MM.1S (cell line): ENCODE data around the gene RGS16.

Experiments used
- DNase-seq: peaks from one replicate; pipeline ENCODE4 v3.0.0-alpha.2; 2015
- H2AFZ ChIP-seq: fragments of 300-600 bp; sonication (generic); 2 replicates; pipeline ENCODE4 v1.6.0; 2016; ENCODE audit warnings: antibody characterized with exemption, low read length
- H3F3A ChIP-seq: fragments of 300-600 bp; sonication (generic); 2 replicates; pipeline ENCODE4 v1.6.1; 2016; ENCODE audit warnings: mild to moderate bottlenecking, antibody characterized with exemption, low read length, moderate library complexity, mixed read lengths; ENCODE audit not compliant: insufficient read depth
- H3K27ac ChIP-seq: fragments of 300-600 bp; sonication (generic); 2 replicates; pipeline ENCODE4 v1.5.1; 2016; ENCODE audit warnings: mild to moderate bottlenecking, low read length
- H3K27me3 ChIP-seq: fragments of 300-600 bp; sonication (generic); replicated peaks from 2 replicates; pipeline ENCODE4 v1.6.0; 2016; ENCODE audit warnings: low read length; ENCODE audit not compliant: insufficient read depth
- H3K36me3 ChIP-seq: fragments of 300-600 bp; sonication (generic); replicated peaks from 2 replicates; pipeline ENCODE4 v1.6.1; 2016; ENCODE audit warnings: mild to moderate bottlenecking, low read length, mixed read lengths; ENCODE audit not compliant: insufficient read depth
- H3K4me1 ChIP-seq: fragments of 300-600 bp; sonication (generic); 2 replicates; pipeline ENCODE4 v1.6.1; 2016; ENCODE audit warnings: low read length, mixed read lengths
- H3K4me2 ChIP-seq: fragments of 300-600 bp; sonication (generic); 2 replicates; pipeline ENCODE4 v1.6.0; 2016; ENCODE audit warnings: low read depth, low read length
- H3K4me3 ChIP-seq: fragments of 300-600 bp; sonication (generic); 2 replicates; pipeline ENCODE4 v1.5.1; 2016; ENCODE audit warnings: low read length, mixed read lengths
- H3K79me2 ChIP-seq: fragments of 300-600 bp; sonication (generic); 2 replicates; pipeline ENCODE4 v1.6.1; 2016; ENCODE audit warnings: mixed run types, low read length, mixed read lengths
- H3K9ac ChIP-seq: fragments of 300-600 bp; sonication (generic); 2 replicates; pipeline ENCODE4 v1.6.1; 2016; ENCODE audit warnings: low read length, mixed read lengths
- H3K9me2 ChIP-seq: fragments of 300-600 bp; sonication (generic); replicated peaks from 2 replicates; pipeline ENCODE4 v1.6.1; 2016; ENCODE audit warnings: mild to moderate bottlenecking, low read length, mixed read lengths; ENCODE audit not compliant: insufficient read depth
- H3K9me3 ChIP-seq: fragments of 300-600 bp; sonication (generic); replicated peaks from 2 replicates; pipeline ENCODE4 v1.6.1; 2016; ENCODE audit warnings: mild to moderate bottlenecking, low read length, mixed read lengths; ENCODE audit not compliant: insufficient read depth
- H4K20me1 ChIP-seq: fragments of 300-600 bp; sonication (generic); 2 replicates; pipeline ENCODE4 v1.6.1; 2016; ENCODE audit warnings: mild to moderate bottlenecking, low read length, moderate library complexity, mixed read lengths; ENCODE audit not compliant: insufficient read depth
- CTCF ChIP-seq: fragments of 300-600 bp; sonication (generic); IDR thresholded peaks from 2 replicates; pipeline ENCODE4 v1.5.1; 2016; ENCODE audit warnings: antibody characterized with exemption, low read length, mixed read lengths
- EZH2 ChIP-seq: fragments of 300-600 bp; sonication (generic); optimal IDR thresholded peaks from 2 replicates; pipeline ENCODE3; 2017; ENCODE audit warnings: low read depth, mild to moderate bottlenecking, antibody characterized with exemption, low read length, mixed read lengths
- EZH2phosphoT487 ChIP-seq: fragments of 300-600 bp; sonication (generic); IDR thresholded peaks from 2 replicates; pipeline ENCODE4 v1.6.1; 2018; ENCODE audit warnings: antibody characterized with exemption, low read length

Gene RGS16

GRCh38 chr1:182611326-182611725 lies 7.1 kb upstream of the RGS16 start:
- H3K9me3 ChIP-seq: no peaks in the 10 kb centered on the region
- H3K27me3 ChIP-seq: peaks cover 11% of the 10 kb centered on the region
- H3K27ac ChIP-seq: no peak overlapping the region
- no peak for TF ChIP-seq EZH2phosphoT487
- no peak for TF ChIP-seq CTCF
- no peak for TF ChIP-seq EZH2
- H4K20me1 ChIP-seq: no peaks in the 10 kb centered on the region
- no peak overlapping the region for H3K4me2 ChIP-seq
- no peak overlapping the region for H3K9ac ChIP-seq
- H3K79me2 ChIP-seq: no peaks in the 10 kb centered on the region
- H3K9me2 ChIP-seq: no peaks in the 10 kb centered on the region
- H3K4me1 ChIP-seq: peaks cover 15% of the 10 kb centered on the region
- no peak for DNase-seq
- H3K36me3 ChIP-seq: no peaks in the 10 kb centered on the region
- H2AFZ ChIP-seq: no peak overlapping the region
- no peak overlapping the region for H3K4me3 ChIP-seq
- H3F3A ChIP-seq: peaks cover 19% of the 10 kb centered on the region

- no peaks in the 10 kb centered on the region for H3K9me3 ChIP-seq
- no peak overlapping the region for H3K4me2 ChIP-seq
- H3K4me3 ChIP-seq: no peak overlapping the region
Measured at GRCh38 chr1:182610606-182611194, 6.5 kb upstream of the RGS16 start.

GRCh38 chr1:182608845-182609610 lies 4.8 kb upstream of the RGS16 start:
- peaks cover 10% of the 10 kb centered on the region for H3K4me1 ChIP-seq
- DNase-seq: no peak
- H4K20me1 ChIP-seq: no peaks in the 10 kb centered on the region
- no peak for TF ChIP-seq CTCF
- no peak for TF ChIP-seq EZH2
- no peak for TF ChIP-seq EZH2phosphoT487
- no peak overlapping the region for H2AFZ ChIP-seq
- H3K9me2 ChIP-seq: no peaks in the 10 kb centered on the region
- H3F3A ChIP-seq: no peaks in the 10 kb centered on the region
- no peak overlapping the region for H3K4me2 ChIP-seq
- H3K79me2 ChIP-seq: peaks cover under 1% of the 10 kb centered on the region; the same call in 1 of the 2 replicates
- H3K9me3 ChIP-seq: no peaks in the 10 kb centered on the region
- H3K27ac ChIP-seq: no peak overlapping the region
- H3K27me3 ChIP-seq: peaks cover 9% of the 10 kb centered on the region
- H3K36me3 ChIP-seq: no peaks in the 10 kb centered on the region
- no peak overlapping the region for H3K4me3 ChIP-seq
- H3K9ac ChIP-seq: no peak overlapping the region

More at GRCh38 chr1:182610606-182611194, 6.5 kb upstream of the RGS16 start:
- H3K36me3 ChIP-seq: no peaks in the 10 kb centered on the region
- H3K79me2 ChIP-seq: no peaks in the 10 kb centered on the region
- H2AFZ ChIP-seq: no peak overlapping the region
- H3K27me3 ChIP-seq: peaks cover 11% of the 10 kb centered on the region
- no peak for TF ChIP-seq EZH2
- no peak for TF ChIP-seq CTCF
- no peaks in the 10 kb centered on the region for H3K9me2 ChIP-seq
- peaks cover 11% of the 10 kb centered on the region for H3K4me1 ChIP-seq
- no peak overlapping the region for H3K9ac ChIP-seq
- H3K27ac ChIP-seq: no peak overlapping the region
- no peaks in the 10 kb centered on the region for H4K20me1 ChIP-seq
- DNase-seq: no peak
- peaks cover 13% of the 10 kb centered on the region for H3F3A ChIP-seq
